Measurements from ENCODE around the gene ASB16. TPM values are rescaled to one million over a fixed set of nuclear protein-coding genes. Genes with fewer than 3 reads are reported as not detected.
A peak's percentile ranks its signal among the peaks of the same experiment; 100 is the strongest.

The ASB16 gene
- total RNA-seq, 1 experiment from 2014 or later: 0.11 TPM

DNA sequence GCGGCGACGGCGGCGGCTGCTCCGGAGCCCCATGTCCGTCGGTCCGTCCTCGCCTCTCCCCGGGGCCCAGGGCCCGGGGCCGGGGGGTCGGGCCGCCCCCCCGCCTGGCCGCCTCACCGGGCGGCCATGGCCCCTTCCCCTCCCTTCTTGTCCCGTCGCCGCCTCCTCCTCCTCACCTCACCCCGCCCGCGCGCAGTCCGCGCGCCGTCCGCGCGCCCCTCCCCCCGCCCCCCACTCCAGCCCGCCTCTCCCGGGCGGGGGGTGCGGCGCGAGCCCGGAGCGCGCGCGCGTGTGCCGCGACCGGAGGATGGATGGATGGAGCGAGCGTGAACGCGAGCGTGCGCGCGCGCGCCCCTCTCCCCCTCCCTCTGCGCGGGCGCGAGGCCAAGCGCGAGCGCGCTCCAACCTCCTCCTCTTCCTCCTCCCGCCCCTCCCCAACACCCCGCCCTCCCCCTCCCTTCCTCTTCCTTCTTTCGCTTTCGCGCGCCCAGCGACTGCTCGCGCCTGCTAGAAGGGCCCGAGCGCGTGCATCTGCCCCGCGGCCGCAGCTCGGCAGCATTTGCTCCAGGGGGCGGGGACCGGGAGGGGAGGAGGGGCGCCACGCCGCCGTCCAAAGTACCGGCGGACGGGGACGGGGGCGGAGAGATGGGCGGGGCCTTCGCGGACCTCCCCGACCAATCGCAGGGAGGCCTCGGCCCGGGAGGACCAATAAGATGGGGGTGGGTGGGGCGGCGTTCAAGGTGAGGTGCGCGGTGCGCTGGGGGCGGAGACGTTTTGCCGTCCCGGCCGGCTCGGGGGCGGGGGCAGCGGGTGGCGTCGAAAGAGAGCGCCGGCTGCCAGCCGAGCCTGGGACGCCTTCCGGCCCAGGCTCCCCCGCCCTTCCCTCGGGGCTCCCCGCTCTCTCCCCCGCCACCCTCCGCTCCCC is 29.3 kb downstream of the ASB16 start, which contains the start of gene ATXN7L3:
ATXN7L3 (minus strand) TSS at position 332 of the 925 bp plus-strand sequence. CDS start 1,814 bp downstream, outside the sequence.
- peak within 1 kb of the TSS; percentile 85 for H3K4me3 Mint-ChIP-seq
- peaks cover 26% of the 10 kb centered on the region for H3K36me3 Mint-ChIP-seq
- H3K9me3 Mint-ChIP-seq: no peaks in the 10 kb centered on the region
- CTCF ChIA-PET: interaction anchor here (0.5 to 5.1 kb wide), 13 partner anchors 11 to 176 kb away, joined by 3 to 47 read pairs (median 5); partner anchors contain the start of gene TMUB2
- H3K27me3 Mint-ChIP-seq (ENCODE audit: low read depth): no peaks in the 10 kb centered on the region
- H3K4me1 Mint-ChIP-seq: peaks cover 24% of the 10 kb centered on the region
- DNase-seq (ENCODE audit: low spot score) (peak; percentile 100), ATAC-seq (peak; percentile 87)
- H3K27ac Mint-ChIP-seq: peak within 1 kb of the TSS; percentile 98
- POLR2A ChIA-PET: interaction anchor here (1.0 to 1.8 kb wide), 3 partner anchors 12 to 176 kb away, joined by 3 to 9 read pairs (median 4); partner anchors contain the start of gene TMUB2
- TF ChIP-seq, protein P1, sequence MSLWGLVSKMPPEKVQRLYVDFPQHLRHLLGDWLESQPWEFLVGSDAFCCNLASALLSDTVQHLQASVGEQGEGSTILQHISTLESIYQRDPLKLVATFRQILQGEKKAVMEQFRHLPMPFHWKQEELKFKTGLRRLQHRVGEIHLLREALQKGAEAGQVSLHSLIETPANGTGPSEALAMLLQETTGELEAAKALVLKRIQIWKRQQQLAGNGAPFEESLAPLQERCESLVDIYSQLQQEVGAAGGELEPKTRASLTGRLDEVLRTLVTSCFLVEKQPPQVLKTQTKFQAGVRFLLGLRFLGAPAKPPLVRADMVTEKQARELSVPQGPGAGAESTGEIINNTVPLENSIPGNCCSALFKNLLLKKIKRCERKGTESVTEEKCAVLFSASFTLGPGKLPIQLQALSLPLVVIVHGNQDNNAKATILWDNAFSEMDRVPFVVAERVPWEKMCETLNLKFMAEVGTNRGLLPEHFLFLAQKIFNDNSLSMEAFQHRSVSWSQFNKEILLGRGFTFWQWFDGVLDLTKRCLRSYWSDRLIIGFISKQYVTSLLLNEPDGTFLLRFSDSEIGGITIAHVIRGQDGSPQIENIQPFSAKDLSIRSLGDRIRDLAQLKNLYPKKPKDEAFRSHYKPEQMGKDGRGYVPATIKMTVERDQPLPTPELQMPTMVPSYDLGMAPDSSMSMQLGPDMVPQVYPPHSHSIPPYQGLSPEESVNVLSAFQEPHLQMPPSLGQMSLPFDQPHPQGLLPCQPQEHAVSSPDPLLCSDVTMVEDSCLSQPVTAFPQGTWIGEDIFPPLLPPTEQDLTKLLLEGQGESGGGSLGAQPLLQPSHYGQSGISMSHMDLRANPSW (CRISPR knock-in tag; conservative IDR thresholded peaks at IDR 0.05; ENCODE audit: low read depth): no peak
- peak; percentile 78 for TF ChIP-seq NFYB (CRISPR knock-in tag; conservative IDR thresholded peaks at IDR 0.05; ENCODE audit: low read depth)
- TF ChIP-seq, protein P2, sequence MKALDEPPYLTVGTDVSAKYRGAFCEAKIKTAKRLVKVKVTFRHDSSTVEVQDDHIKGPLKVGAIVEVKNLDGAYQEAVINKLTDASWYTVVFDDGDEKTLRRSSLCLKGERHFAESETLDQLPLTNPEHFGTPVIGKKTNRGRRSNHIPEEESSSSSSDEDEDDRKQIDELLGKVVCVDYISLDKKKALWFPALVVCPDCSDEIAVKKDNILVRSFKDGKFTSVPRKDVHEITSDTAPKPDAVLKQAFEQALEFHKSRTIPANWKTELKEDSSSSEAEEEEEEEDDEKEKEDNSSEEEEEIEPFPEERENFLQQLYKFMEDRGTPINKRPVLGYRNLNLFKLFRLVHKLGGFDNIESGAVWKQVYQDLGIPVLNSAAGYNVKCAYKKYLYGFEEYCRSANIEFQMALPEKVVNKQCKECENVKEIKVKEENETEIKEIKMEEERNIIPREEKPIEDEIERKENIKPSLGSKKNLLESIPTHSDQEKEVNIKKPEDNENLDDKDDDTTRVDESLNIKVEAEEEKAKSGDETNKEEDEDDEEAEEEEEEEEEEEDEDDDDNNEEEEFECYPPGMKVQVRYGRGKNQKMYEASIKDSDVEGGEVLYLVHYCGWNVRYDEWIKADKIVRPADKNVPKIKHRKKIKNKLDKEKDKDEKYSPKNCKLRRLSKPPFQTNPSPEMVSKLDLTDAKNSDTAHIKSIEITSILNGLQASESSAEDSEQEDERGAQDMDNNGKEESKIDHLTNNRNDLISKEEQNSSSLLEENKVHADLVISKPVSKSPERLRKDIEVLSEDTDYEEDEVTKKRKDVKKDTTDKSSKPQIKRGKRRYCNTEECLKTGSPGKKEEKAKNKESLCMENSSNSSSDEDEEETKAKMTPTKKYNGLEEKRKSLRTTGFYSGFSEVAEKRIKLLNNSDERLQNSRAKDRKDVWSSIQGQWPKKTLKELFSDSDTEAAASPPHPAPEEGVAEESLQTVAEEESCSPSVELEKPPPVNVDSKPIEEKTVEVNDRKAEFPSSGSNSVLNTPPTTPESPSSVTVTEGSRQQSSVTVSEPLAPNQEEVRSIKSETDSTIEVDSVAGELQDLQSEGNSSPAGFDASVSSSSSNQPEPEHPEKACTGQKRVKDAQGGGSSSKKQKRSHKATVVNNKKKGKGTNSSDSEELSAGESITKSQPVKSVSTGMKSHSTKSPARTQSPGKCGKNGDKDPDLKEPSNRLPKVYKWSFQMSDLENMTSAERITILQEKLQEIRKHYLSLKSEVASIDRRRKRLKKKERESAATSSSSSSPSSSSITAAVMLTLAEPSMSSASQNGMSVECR (CRISPR knock-in tag; IDR thresholded peaks at IDR 0.05; ENCODE audit: borderline replicate concordance): no peak
- TF ChIP-seq SP1 (CRISPR knock-in tag; conservative IDR thresholded peaks at IDR 0.05): peak; percentile 92
- TF ChIP-seq TP53 (CRISPR knock-in tag; IDR thresholded peaks at IDR 0.05): no peak
- peak; percentile 60; the same call in 1 of the 2 replicates for TF ChIP-seq CREM (CRISPR knock-in tag; IDR thresholded peaks at IDR 0.05)
- TF ChIP-seq ZNF671 (CRISPR knock-in tag; IDR thresholded peaks at IDR 0.05): no peak
- TF ChIP-seq, protein P3, sequence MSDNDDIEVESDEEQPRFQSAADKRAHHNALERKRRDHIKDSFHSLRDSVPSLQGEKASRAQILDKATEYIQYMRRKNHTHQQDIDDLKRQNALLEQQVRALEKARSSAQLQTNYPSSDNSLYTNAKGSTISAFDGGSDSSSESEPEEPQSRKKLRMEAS (CRISPR knock-in tag; IDR thresholded peaks at IDR 0.05): 0 out of 2 replicates have a peak, but pooled peaks have one; percentile 4
- TF ChIP-seq SMAD3 (CRISPR knock-in tag; IDR thresholded peaks at IDR 0.05; ENCODE audit: borderline replicate concordance): no peak
- no peak for TF ChIP-seq OVOL2 (CRISPR knock-in tag; IDR thresholded peaks at IDR 0.05; ENCODE audit: borderline replicate concordance)
- no peak for TF ChIP-seq FOXP1 (CRISPR knock-in tag; IDR thresholded peaks at IDR 0.05; ENCODE audit: borderline replicate concordance)
- no peak for TF ChIP-seq NR3C1 (CRISPR knock-in tag; conservative IDR thresholded peaks at IDR 0.05; ENCODE audit: low read depth)
- no peak for TF ChIP-seq JUN (CRISPR knock-in tag; IDR thresholded peaks at IDR 0.05)
- TF ChIP-seq, protein P4, sequence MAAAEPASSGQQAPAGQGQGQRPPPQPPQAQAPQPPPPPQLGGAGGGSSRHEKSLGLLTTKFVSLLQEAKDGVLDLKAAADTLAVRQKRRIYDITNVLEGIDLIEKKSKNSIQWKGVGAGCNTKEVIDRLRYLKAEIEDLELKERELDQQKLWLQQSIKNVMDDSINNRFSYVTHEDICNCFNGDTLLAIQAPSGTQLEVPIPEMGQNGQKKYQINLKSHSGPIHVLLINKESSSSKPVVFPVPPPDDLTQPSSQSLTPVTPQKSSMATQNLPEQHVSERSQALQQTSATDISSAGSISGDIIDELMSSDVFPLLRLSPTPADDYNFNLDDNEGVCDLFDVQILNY (CRISPR knock-in tag; IDR thresholded peaks at IDR 0.05): no peak; the same call in 1 of the 2 replicates
- TF ChIP-seq, protein P5, sequence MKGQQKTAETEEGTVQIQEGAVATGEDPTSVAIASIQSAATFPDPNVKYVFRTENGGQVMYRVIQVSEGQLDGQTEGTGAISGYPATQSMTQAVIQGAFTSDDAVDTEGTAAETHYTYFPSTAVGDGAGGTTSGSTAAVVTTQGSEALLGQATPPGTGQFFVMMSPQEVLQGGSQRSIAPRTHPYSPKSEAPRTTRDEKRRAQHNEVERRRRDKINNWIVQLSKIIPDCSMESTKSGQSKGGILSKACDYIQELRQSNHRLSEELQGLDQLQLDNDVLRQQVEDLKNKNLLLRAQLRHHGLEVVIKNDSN (CRISPR knock-in tag; IDR thresholded peaks at IDR 0.05): peak; percentile 1; the same call in 1 of the 2 replicates
- TF ChIP-seq, protein P6, sequence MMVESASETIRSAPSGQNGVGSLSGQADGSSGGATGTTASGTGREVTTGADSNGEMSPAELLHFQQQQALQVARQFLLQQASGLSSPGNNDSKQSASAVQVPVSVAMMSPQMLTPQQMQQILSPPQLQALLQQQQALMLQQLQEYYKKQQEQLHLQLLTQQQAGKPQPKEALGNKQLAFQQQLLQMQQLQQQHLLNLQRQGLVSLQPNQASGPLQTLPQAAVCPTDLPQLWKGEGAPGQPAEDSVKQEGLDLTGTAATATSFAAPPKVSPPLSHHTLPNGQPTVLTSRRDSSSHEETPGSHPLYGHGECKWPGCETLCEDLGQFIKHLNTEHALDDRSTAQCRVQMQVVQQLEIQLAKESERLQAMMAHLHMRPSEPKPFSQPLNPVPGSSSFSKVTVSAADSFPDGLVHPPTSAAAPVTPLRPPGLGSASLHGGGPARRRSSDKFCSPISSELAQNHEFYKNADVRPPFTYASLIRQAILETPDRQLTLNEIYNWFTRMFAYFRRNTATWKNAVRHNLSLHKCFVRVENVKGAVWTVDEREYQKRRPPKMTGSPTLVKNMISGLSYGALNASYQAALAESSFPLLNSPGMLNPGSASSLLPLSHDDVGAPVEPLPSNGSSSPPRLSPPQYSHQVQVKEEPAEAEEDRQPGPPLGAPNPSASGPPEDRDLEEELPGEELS (CRISPR knock-in tag; IDR thresholded peaks at IDR 0.05): no peak
- no peak for TF ChIP-seq ESRRA (CRISPR knock-in tag; IDR thresholded peaks at IDR 0.05; ENCODE audit: borderline replicate concordance)
- TF ChIP-seq, protein P7, sequence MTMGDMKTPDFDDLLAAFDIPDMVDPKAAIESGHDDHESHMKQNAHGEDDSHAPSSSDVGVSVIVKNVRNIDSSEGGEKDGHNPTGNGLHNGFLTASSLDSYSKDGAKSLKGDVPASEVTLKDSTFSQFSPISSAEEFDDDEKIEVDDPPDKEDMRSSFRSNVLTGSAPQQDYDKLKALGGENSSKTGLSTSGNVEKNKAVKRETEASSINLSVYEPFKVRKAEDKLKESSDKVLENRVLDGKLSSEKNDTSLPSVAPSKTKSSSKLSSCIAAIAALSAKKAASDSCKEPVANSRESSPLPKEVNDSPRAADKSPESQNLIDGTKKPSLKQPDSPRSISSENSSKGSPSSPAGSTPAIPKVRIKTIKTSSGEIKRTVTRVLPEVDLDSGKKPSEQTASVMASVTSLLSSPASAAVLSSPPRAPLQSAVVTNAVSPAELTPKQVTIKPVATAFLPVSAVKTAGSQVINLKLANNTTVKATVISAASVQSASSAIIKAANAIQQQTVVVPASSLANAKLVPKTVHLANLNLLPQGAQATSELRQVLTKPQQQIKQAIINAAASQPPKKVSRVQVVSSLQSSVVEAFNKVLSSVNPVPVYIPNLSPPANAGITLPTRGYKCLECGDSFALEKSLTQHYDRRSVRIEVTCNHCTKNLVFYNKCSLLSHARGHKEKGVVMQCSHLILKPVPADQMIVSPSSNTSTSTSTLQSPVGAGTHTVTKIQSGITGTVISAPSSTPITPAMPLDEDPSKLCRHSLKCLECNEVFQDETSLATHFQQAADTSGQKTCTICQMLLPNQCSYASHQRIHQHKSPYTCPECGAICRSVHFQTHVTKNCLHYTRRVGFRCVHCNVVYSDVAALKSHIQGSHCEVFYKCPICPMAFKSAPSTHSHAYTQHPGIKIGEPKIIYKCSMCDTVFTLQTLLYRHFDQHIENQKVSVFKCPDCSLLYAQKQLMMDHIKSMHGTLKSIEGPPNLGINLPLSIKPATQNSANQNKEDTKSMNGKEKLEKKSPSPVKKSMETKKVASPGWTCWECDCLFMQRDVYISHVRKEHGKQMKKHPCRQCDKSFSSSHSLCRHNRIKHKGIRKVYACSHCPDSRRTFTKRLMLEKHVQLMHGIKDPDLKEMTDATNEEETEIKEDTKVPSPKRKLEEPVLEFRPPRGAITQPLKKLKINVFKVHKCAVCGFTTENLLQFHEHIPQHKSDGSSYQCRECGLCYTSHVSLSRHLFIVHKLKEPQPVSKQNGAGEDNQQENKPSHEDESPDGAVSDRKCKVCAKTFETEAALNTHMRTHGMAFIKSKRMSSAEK (CRISPR knock-in tag; IDR thresholded peaks at IDR 0.05; ENCODE audit: borderline replicate concordance): no peak
